KBM-7 (cell line): ENCODE measurements around the gene PDS5A.
"Not testable (repeated sequence)": the region's sequence is repeated elsewhere in the genome, so short reads cannot be mapped to it uniquely, and the experiment has no call there.

Source experiments
- DNase-seq: peaks from one replicate; pipeline ENCODE4 v3.0.0-alpha.2; 2015
- in situ Hi-C: fragments of 300-500 bp; cut with MboI; formaldehyde crosslinking; loops from 2 replicates; pipeline ENCODE4 v1.14.3; 2020; ENCODE audit warnings: low sequenced_read_pairs, low pct_unique_long_range_greater_than_20kb, mixed read lengths

Gene PDS5A

DNA sequence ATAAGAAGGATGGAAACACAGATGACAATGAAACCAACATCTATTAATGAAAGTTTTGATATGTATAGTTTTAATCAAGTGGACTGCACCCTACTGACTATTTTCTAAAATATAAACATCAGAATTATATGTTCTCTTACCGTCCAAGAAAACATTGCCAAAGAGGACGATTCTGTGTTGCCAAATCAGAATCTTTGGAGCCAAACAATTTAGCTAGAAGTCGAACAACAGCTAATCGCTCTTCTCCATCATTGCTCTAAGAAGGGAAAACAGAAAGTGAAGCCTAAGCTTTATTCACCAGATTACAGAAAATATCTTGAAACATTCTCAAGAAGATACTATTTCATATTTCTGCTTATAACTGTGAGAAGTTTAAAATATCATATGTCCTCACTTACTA is 64.2 kb downstream of the PDS5A start:
- no peak for DNase-seq
- in situ Hi-C loops: no loop called here

GRCh38 chr4:39910064-39910463 is 67.6 kb downstream of the PDS5A start:
- in situ Hi-C loops: no loop called here
- no peak for DNase-seq

- DNase-seq: no peak
- in situ Hi-C loops: no loop called here
Measured at GRCh38 chr4:39908284-39908683, 69.4 kb downstream of the PDS5A start.

GRCh38 chr4:39905656-39906055 is 72.1 kb downstream of the PDS5A start:
- DNase-seq: no peak
- in situ Hi-C loops: no loop called here

DNA sequence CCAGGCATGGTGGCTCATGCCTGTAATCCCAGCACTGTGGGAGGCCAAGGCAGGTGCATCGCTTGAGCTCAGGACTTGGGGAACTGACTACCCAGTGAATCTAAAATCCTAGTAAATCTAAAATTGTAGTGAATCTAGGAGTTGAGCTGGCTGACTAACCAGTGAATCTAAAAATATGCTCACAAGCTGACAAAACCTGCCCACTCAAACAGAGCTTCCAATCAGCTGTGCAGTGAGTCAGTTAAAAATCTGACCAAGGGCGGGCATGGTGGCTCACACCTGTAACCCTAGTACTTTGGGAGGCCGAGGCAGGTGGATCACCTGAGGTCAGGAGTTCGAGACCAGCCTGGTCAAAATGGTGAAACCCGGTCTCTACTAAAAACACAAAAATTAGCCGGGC is 72.7 kb downstream of the PDS5A start:
- DNase-seq, in situ Hi-C loops: not testable (repeated sequence)

- no peak for DNase-seq
- in situ Hi-C loops: no loop called here
Measured at GRCh38 chr4:39900966-39901365, 76.7 kb downstream of the PDS5A start.

DNA sequence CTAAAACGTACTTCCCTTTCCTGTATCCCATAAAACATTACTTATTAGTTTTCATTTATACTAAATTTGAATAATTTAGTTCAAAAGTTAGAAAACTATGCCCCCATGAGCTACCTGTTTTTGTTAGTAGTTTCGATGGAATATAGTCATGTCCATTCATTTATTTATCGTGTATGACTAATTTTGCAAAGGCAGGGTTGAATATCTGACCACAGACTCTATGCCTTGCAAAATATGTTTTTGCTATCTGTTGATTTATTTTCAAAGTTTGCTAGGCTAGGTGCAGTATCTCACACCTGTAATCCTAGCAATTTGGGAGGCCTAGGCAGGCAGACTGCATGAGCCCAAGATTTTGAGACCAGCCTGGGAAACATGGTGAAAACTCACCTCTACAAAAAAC is 78.4 kb downstream of the PDS5A start:
- no peak for DNase-seq
- in situ Hi-C loops: no loop called here

DNA sequence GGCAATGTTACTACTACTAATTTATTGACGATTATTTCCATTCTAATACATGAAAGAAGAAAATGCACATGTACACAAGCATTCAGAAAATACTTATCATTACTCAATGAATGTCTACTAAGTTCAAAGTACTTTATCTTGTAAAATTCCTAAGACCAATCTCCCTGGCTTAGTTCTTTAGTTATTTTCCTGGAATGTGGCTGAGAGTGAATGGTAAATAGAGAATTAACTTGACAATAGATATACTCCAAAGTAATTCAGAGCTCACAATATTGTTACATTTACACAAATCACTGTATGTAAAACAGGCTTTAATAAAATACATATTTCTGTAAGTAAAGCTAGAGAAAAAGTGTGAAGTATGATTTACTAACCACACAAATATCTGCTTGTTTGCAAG is 79.7 kb downstream of the PDS5A start:
- DNase-seq: no peak
- in situ Hi-C loops: no loop called here

- in situ Hi-C loops: no loop called here
- no peak for DNase-seq
Measured at GRCh38 chr4:39893693-39894072, 84.0 kb downstream of the PDS5A start.

GRCh38 chr4:39892988-39893692 is 84.6 kb downstream of the PDS5A start:
- in situ Hi-C loops: no loop called here
- no peak for DNase-seq

DNA sequence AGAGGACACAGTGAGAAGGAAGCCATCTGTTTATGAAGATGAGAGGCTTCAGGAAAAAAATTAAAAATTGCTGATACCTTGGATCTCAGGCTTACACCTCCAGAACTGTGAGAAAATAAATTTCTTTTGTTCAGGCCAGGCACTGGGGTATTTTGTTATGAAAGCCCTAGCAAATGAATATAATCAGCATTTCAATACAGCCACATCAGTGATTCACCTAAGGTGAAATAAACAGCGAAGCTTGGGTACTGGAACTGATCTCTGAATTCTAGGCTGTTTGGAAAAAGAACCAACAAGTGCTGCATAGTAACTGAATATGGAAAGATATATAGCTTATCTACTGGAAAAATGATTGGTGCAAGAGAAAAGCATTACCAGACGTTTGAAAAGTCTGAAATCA is 88.5 kb downstream of the PDS5A start:
- in situ Hi-C loops: no loop called here
- DNase-seq: no peak

DNA sequence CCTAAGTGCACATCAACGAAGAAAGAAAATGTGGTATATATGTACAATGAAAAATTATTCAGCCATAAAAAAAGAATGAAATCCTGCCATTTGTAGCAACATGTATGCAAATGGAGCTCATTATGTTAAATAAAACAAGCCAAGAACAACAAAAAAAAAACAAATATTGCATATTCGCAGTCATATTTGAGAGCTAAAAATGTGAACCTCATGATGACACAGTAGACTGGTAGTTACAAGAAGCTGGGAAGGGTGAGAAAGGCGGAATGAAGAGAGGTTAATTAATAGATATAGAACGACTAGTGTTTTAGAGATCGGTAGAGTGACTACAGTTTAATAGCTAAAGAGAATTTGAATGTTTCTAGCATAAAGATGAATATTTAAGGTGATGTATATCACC is 89.2 kb downstream of the PDS5A start:
- no peak for DNase-seq

DNA sequence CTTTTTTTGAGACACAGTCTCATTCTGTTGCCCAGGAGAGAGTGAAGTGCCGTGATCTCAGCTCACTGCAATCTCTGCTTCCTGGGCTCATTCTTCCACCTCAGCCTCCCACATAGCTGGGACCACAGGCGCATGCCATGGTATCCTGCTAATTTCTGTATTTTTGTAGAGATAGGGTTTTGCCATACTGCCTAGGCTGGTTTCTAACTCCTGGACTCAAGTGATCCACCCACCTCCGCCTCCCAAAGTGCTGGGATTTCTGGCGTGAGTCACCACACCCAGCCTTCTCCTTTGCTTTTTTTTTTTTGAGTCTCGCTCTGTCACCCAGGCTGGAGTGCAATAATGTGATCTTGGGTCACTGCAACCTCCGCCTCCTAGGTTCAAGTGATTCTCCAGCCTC is 94.1 kb downstream of the PDS5A start:
- DNase-seq: no peak
- in situ Hi-C loops: no loop called here

More for the DNA sequence above, 89.2 kb downstream of the PDS5A start:
- in situ Hi-C loops: no loop called here

DNA sequence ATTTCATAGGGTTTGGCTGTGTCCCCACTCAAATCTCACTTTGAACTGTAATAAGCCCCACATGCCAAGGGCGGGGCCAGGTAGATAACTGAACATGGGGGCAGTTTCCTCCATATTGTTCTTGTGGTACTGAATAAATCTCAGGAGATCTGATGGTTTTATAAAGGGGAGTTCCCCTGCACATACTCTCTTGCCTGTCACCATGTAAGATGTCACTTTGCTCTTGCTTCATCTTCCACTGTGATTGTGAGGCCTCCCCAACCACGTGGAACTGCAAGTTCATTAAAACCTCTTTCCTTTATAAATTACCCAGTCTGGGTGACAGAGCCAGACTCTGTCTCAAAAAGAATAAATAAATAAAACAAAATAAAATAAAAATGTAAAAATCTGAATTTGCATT is 95.9 kb downstream of the PDS5A start:
- in situ Hi-C loops: no loop called here
- DNase-seq: no peak

GRCh38 chr4:39877971-39878370 is 99.7 kb downstream of the PDS5A start:
- no peak for DNase-seq
- in situ Hi-C loops: no loop called here

- in situ Hi-C loops: no loop called here
- DNase-seq: no peak
Measured at GRCh38 chr4:39873823-39874222, 103.9 kb downstream of the PDS5A start.

DNA sequence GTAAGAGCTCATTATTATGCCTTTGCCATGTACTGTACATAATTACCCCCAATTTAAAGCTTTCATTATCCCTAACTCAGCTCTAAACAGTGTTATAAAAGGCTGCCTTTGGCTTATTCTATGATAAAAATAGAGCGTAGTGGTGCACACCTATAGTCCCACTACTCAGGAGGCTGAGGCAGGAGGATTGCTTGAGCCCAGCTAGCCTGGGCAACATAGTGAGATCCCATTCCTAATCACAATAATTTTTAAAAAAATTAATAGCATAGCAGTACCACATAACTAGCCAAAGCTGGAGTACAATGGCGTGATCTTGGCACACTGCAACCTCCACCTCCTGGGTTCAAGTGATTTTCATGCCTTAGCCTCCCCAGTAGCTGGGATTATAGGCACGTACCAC is 112.4 kb downstream of the PDS5A start:
- in situ Hi-C loops: no loop called here

GRCh38 chr4:39864391-39864790 is 113.3 kb downstream of the PDS5A start:
- DNase-seq: no peak
- in situ Hi-C loops: no loop called here

More for the DNA sequence above, 112.4 kb downstream of the PDS5A start:
- DNase-seq: no peak

DNA sequence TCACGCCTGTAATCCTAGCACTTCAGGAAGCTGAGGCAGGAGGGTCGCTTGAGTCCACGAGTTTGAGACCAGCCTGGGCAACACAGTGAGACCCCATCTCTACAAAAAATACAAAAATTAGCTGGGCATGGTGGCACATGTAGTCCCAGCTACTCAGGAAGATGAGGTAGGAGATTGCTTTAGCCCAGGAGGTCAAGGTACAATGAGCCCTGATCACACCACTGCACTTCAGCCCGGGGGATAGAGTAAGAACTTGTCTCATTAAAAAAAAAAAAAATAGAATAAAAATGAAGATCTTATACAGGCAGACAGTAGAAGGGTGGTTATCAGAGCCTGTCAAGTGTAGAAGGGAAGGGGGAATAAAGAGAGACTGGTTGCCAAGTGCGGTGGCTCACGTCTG is 116.9 kb downstream of the PDS5A start:
- no peak for DNase-seq

GRCh38 chr4:39855909-39856512 is 121.7 kb downstream of the PDS5A start:
- in situ Hi-C loops: no loop called here
- peak; percentile 16 for DNase-seq

More for the DNA sequence above, 116.9 kb downstream of the PDS5A start:
- in situ Hi-C loops: no loop called here

DNA sequence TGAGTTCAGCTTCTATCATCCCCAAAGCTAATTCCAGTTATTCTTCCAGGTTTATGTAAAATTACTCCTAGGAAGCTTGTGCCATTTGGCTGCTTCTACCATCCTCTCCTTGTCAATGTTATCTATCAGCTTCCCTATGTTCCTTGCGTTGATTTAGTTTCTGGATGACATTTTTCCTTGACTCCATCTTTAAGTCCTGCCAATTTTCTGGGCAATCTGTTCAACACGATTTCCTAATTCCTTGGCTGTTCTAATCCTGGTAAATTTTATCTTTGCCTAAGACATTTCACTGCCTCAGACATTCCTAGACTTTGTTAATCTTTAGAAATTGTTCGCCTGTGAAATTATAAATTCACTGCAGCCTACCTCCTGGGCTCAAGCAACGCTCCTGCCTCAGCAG is 125.1 kb downstream of the PDS5A start:
- DNase-seq: no peak
- in situ Hi-C loops: no loop called here
